GM18520 (cell line): ENCODE measurements around the gene SIRT3.
"Not testable (repeated sequence)": the region's sequence is repeated elsewhere in the genome, so short reads cannot be mapped to it uniquely, and the experiment has no call there.

Source experiments
- ATAC-seq: cut with Tn5 transposase; IDR thresholded peaks from one replicate; pipeline ENCODE4 v1.9.1; 2021; ENCODE audit not compliant: unreplicated experiment

The SIRT3 gene

GRCh38 chr11:244376-244775 lies 8.2 kb upstream of the SIRT3 start:
- no peak for ATAC-seq

GRCh38 chr11:241634-242033 lies 5.5 kb upstream of the SIRT3 start:
- ATAC-seq = no peak

GRCh38 chr11:240315-240714 lies 4.2 kb upstream of the SIRT3 start:
- ATAC-seq = no peak

GRCh38 chr11:238346-238745 lies 2.2 kb upstream of the SIRT3 start:
- ATAC-seq = not testable (repeated sequence)

GRCh38 chr11:236774-237767 lies 929 bp upstream of the SIRT3 start, which contains the start of gene PSMD13:
Gene PSMD13, plus strand, starts transcription at chr11:236976. Its CDS starts 74 bp downstream, at chr11:237050.
- ATAC-seq = peak; percentile 66

GRCh38 chr11:235609-235996 lies 539 bp downstream of the SIRT3 start:
- no peak for ATAC-seq

GRCh38 chr11:235180-235579 lies 962 bp downstream of the SIRT3 start:
- no peak for ATAC-seq

GRCh38 chr11:232783-233565 lies 3.2 kb downstream of the SIRT3 start:
- no peak for ATAC-seq

- ATAC-seq = no peak
Observed at GRCh38 chr11:230431-230830, 5.7 kb downstream of the SIRT3 start.

GRCh38 chr11:227824-228379 lies 8.2 kb downstream of the SIRT3 start:
- no peak for ATAC-seq

GRCh38 chr11:225734-226453 lies 10.2 kb downstream of the SIRT3 start:
- peak; percentile 87 for ATAC-seq

- no peak for ATAC-seq
Observed at GRCh38 chr11:224424-224823, 11.7 kb downstream of the SIRT3 start.

- ATAC-seq = no peak
Observed at GRCh38 chr11:223884-224283, 12.3 kb downstream of the SIRT3 start.

- ATAC-seq = no peak
Observed at GRCh38 chr11:223026-223789, 12.9 kb downstream of the SIRT3 start.

- ATAC-seq = no peak
Observed at GRCh38 chr11:221998-222789, 13.9 kb downstream of the SIRT3 start.

GRCh38 chr11:221539-221938 lies 14.6 kb downstream of the SIRT3 start:
- no peak for ATAC-seq

GRCh38 chr11:220641-221215 lies 15.4 kb downstream of the SIRT3 start:
- ATAC-seq = not testable (repeated sequence)

- ATAC-seq = no peak
Observed at GRCh38 chr11:218815-219593, 17.1 kb downstream of the SIRT3 start.
